GM23338 (cell line): ENCODE measurements around the gene PTPRN2. TPM values are rescaled to one million over a fixed set of nuclear protein-coding genes. Genes with fewer than 3 reads are reported as not detected.

Experiments used
- ATAC-seq: fragments of 200-7000 bp; cut with Tn5 transposase; 3 replicates; pipeline ENCODE4 v1.9.1; 2020
- DNase-seq: peaks from one replicate; pipeline ENCODE4 v3.0.0-alpha.2; 2015; ENCODE audit warnings: low spot score
- H2AFZ ChIP-seq: fragments of 200-600 bp; sonication (generic); 2 replicates; pipeline ENCODE4 v1.8.0; 2016; ENCODE audit warnings: antibody characterized with exemption, mild to moderate bottlenecking, moderate library complexity
- H3F3A ChIP-seq: fragments of 200-600 bp; sonication (generic); replicated peaks from 2 replicates; pipeline ENCODE4 v1.8.0; 2017; ENCODE audit warnings: antibody characterized with exemption, mixed run types, low read depth
- H3K27ac ChIP-seq: fragments of 200-600 bp; sonication (generic); 2 replicates; pipeline ENCODE4 v1.6.1; 2016; ENCODE audit warnings: low read depth
- H3K27me3 ChIP-seq: fragments of 200-600 bp; sonication (generic); 2 replicates; pipeline ENCODE4 v1.8.0; 2016; ENCODE audit warnings: mild to moderate bottlenecking, mixed run types, moderate library complexity; ENCODE audit not compliant: insufficient read depth
- H3K36me3 ChIP-seq: fragments of 200-600 bp; sonication (generic); 2 replicates; pipeline ENCODE4 v1.8.0; 2016; ENCODE audit warnings: mild to moderate bottlenecking; ENCODE audit not compliant: insufficient read depth
- H3K4me1 ChIP-seq: fragments of 200-600 bp; sonication (generic); 2 replicates; pipeline ENCODE4 v1.8.0; 2016; ENCODE audit warnings: mild to moderate bottlenecking, moderate library complexity; ENCODE audit not compliant: insufficient read depth
- H3K4me2 ChIP-seq: fragments of 200-600 bp; sonication (generic); 2 replicates; pipeline ENCODE4 v1.7.1; 2017; ENCODE audit warnings: mixed run types
- H3K4me3 ChIP-seq: fragments of 200-600 bp; sonication (generic); 2 replicates; pipeline ENCODE4 v1.6.1; 2016; ENCODE audit warnings: mixed run types
- H3K79me2 ChIP-seq: fragments of 200-600 bp; sonication (generic); replicated peaks from 2 replicates; pipeline ENCODE4 v1.8.0; 2017; ENCODE audit warnings: mild to moderate bottlenecking; ENCODE audit not compliant: insufficient read depth
- H3K9me2 ChIP-seq: fragments of 200-600 bp; sonication (generic); 2 replicates; pipeline ENCODE4 v1.8.0; 2017; ENCODE audit not compliant: insufficient read depth
- H4K20me1 ChIP-seq: fragments of 200-600 bp; sonication (generic); replicated peaks from 2 replicates; pipeline ENCODE4 v1.8.0; 2017; ENCODE audit warnings: mild to moderate bottlenecking; ENCODE audit not compliant: insufficient read depth
- H3K27ac Mint-ChIP-seq: 2 replicates; pipeline ENCODE4 v1.8.0; 2020; ENCODE audit warnings: inconsistent platforms, mild to moderate bottlenecking, moderate library complexity, mixed read lengths
- H3K27me3 Mint-ChIP-seq: 3 replicates; pipeline ENCODE4 v1.8.0; 2022; ENCODE audit warnings: low read depth, mild to moderate bottlenecking, moderate library complexity, mixed read lengths, inconsistent platforms; ENCODE audit not compliant: insufficient read depth, poor library complexity
- H3K36me3 Mint-ChIP-seq: 3 replicates; pipeline ENCODE4 v1.8.0; 2021; ENCODE audit warnings: low read depth, mild to moderate bottlenecking, inconsistent platforms, moderate library complexity, mixed read lengths
- H3K4me1 Mint-ChIP-seq: 3 replicates; pipeline ENCODE4 v1.8.0; 2020; ENCODE audit warnings: mild to moderate bottlenecking, inconsistent platforms, mixed read lengths
- H3K4me3 Mint-ChIP-seq: 3 replicates; pipeline ENCODE4 v1.8.0; 2021; ENCODE audit warnings: moderate library complexity, mild to moderate bottlenecking, inconsistent platforms, mixed read lengths
- H3K9me3 Mint-ChIP-seq: 3 replicates; pipeline ENCODE4 v1.8.0; 2020; ENCODE audit warnings: moderate library complexity, mild to moderate bottlenecking, inconsistent platforms, mixed read lengths
- CREB1 ChIP-seq: fragments of 250-450 bp; sonication (Bioruptor Pico); IDR thresholded peaks from 2 replicates; pipeline ENCODE4 v1.5.0; 2020; ENCODE audit warnings: low read depth, mild to moderate bottlenecking, moderate library complexity
- CTCF ChIP-seq, 2 experiments: fragments of 200-600 bp in 1 of 2; sonication (generic) in 1 of 2; conservative IDR thresholded peaks; 2 replicates each; pipeline versions ENCODE4 v1.5.1 to v1.6.1; 2016 to 2017; ENCODE audit warnings: antibody characterized with exemption in 2 of 2, low read depth in 2 of 2, mild to moderate bottlenecking in 2 of 2, moderate library complexity in 1 of 2
- ETS1 ChIP-seq: IDR thresholded peaks from 2 replicates; pipeline ENCODE4 v1.6.1; 2016; ENCODE audit warnings: antibody characterized with exemption
- EZH2 ChIP-seq: fragments of 200-600 bp; sonication (generic); IDR thresholded peaks from one replicate; pipeline ENCODE4 v1.8.0; 2017; ENCODE audit warnings: antibody characterized with exemption, mild to moderate bottlenecking, low read depth; ENCODE audit not compliant: unreplicated experiment
- EZH2phosphoT487 ChIP-seq: fragments of 200-600 bp; sonication (generic); IDR thresholded peaks from one replicate; pipeline ENCODE4 v1.8.1; 2018; ENCODE audit warnings: antibody characterized with exemption; ENCODE audit not compliant: unreplicated experiment
- JUNB ChIP-seq: IDR thresholded peaks from one replicate; pipeline ENCODE4 v1.6.1; 2016; ENCODE audit warnings: antibody characterized with exemption; ENCODE audit not compliant: unreplicated experiment
- NANOG ChIP-seq: IDR thresholded peaks from 2 replicates; pipeline ENCODE4 v1.6.1; 2016; ENCODE audit warnings: antibody characterized with exemption, borderline replicate concordance
- POLR2AphosphoS5 ChIP-seq: IDR thresholded peaks from 2 replicates; pipeline ENCODE4 v1.6.1; 2016; ENCODE audit warnings: antibody characterized with exemption, low read depth
- STAT1 ChIP-seq: IDR thresholded peaks from one replicate; pipeline ENCODE4 v1.6.1; 2016; ENCODE audit warnings: antibody characterized with exemption; ENCODE audit not compliant: unreplicated experiment
- ZNF114 ChIP-seq: fragments of 250-450 bp; sonication (Bioruptor Pico); IDR thresholded peaks from 2 replicates; pipeline ENCODE4 v1.5.0; 2020; ENCODE audit warnings: mild to moderate bottlenecking, moderate library complexity
- ZNF331 ChIP-seq: fragments of 250-450 bp; sonication (Bioruptor Pico); IDR thresholded peaks from 2 replicates; pipeline ENCODE4 v1.5.0; 2020; ENCODE audit warnings: low read depth, mild to moderate bottlenecking, moderate library complexity
- polyA plus RNA-seq: library from polyadenylated mRNA; unstranded; fragments of >200 nt; fragmentation: Nextera tagmentation; extraction: Ambion mirVana; gene quantifications from 2 replicates; pipeline ENCODE4 v1.2.1, GENCODE V29; 2016
- total RNA-seq: library from RNA; depleted of rRNA; stranded (reverse); fragments of >200 nt; shearing (Covaris generic); gene quantifications from 2 replicates; pipeline ENCODE4 v1.2.3, GENCODE V29; 2014
- TF ChIP-seq, protein P1 (sequence below): IDR thresholded peaks from one replicate; pipeline ENCODE4 v1.6.1; 2018; ENCODE audit warnings: antibody characterized with exemption; ENCODE audit not compliant: unreplicated experiment
- TF ChIP-seq, protein P2 (sequence below): fragments of 250-450 bp; sonication (Bioruptor Pico); IDR thresholded peaks from 2 replicates; pipeline ENCODE4 v1.5.0; 2020; ENCODE audit warnings: mild to moderate bottlenecking, moderate library complexity

Gene PTPRN2
- total and polyA plus RNA-seq, 2 experiments from 2014 or later: 0.87 to 4.0 TPM

- DNase-seq (no peak), ATAC-seq (no peak)
- Histone ChIP-seq H3K9me2 (no peaks in the 10 kb centered on the region), H3K4me3 (no peak overlapping the region), H3K27me3 (no peaks in the 10 kb centered on the region), H3K36me3 (no peaks in the 10 kb centered on the region), H3K79me2 (no peaks in the 10 kb centered on the region), H4K20me1 (no peaks in the 10 kb centered on the region), H3K27ac (no peak overlapping the region), H2AFZ (no peak overlapping the region), H3F3A (no peaks in the 10 kb centered on the region), H3K4me2 (no peak overlapping the region), H3K4me1 (no peaks in the 10 kb centered on the region)
- TF ChIP-seq, protein P1, sequence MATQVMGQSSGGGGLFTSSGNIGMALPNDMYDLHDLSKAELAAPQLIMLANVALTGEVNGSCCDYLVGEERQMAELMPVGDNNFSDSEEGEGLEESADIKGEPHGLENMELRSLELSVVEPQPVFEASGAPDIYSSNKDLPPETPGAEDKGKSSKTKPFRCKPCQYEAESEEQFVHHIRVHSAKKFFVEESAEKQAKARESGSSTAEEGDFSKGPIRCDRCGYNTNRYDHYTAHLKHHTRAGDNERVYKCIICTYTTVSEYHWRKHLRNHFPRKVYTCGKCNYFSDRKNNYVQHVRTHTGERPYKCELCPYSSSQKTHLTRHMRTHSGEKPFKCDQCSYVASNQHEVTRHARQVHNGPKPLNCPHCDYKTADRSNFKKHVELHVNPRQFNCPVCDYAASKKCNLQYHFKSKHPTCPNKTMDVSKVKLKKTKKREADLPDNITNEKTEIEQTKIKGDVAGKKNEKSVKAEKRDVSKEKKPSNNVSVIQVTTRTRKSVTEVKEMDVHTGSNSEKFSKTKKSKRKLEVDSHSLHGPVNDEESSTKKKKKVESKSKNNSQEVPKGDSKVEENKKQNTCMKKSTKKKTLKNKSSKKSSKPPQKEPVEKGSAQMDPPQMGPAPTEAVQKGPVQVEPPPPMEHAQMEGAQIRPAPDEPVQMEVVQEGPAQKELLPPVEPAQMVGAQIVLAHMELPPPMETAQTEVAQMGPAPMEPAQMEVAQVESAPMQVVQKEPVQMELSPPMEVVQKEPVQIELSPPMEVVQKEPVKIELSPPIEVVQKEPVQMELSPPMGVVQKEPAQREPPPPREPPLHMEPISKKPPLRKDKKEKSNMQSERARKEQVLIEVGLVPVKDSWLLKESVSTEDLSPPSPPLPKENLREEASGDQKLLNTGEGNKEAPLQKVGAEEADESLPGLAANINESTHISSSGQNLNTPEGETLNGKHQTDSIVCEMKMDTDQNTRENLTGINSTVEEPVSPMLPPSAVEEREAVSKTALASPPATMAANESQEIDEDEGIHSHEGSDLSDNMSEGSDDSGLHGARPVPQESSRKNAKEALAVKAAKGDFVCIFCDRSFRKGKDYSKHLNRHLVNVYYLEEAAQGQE: no peak
- TF ChIP-seq STAT1: no peak
- TF ChIP-seq JUNB: no peak
- TF ChIP-seq EZH2: no peak
- TF ChIP-seq, protein P2, sequence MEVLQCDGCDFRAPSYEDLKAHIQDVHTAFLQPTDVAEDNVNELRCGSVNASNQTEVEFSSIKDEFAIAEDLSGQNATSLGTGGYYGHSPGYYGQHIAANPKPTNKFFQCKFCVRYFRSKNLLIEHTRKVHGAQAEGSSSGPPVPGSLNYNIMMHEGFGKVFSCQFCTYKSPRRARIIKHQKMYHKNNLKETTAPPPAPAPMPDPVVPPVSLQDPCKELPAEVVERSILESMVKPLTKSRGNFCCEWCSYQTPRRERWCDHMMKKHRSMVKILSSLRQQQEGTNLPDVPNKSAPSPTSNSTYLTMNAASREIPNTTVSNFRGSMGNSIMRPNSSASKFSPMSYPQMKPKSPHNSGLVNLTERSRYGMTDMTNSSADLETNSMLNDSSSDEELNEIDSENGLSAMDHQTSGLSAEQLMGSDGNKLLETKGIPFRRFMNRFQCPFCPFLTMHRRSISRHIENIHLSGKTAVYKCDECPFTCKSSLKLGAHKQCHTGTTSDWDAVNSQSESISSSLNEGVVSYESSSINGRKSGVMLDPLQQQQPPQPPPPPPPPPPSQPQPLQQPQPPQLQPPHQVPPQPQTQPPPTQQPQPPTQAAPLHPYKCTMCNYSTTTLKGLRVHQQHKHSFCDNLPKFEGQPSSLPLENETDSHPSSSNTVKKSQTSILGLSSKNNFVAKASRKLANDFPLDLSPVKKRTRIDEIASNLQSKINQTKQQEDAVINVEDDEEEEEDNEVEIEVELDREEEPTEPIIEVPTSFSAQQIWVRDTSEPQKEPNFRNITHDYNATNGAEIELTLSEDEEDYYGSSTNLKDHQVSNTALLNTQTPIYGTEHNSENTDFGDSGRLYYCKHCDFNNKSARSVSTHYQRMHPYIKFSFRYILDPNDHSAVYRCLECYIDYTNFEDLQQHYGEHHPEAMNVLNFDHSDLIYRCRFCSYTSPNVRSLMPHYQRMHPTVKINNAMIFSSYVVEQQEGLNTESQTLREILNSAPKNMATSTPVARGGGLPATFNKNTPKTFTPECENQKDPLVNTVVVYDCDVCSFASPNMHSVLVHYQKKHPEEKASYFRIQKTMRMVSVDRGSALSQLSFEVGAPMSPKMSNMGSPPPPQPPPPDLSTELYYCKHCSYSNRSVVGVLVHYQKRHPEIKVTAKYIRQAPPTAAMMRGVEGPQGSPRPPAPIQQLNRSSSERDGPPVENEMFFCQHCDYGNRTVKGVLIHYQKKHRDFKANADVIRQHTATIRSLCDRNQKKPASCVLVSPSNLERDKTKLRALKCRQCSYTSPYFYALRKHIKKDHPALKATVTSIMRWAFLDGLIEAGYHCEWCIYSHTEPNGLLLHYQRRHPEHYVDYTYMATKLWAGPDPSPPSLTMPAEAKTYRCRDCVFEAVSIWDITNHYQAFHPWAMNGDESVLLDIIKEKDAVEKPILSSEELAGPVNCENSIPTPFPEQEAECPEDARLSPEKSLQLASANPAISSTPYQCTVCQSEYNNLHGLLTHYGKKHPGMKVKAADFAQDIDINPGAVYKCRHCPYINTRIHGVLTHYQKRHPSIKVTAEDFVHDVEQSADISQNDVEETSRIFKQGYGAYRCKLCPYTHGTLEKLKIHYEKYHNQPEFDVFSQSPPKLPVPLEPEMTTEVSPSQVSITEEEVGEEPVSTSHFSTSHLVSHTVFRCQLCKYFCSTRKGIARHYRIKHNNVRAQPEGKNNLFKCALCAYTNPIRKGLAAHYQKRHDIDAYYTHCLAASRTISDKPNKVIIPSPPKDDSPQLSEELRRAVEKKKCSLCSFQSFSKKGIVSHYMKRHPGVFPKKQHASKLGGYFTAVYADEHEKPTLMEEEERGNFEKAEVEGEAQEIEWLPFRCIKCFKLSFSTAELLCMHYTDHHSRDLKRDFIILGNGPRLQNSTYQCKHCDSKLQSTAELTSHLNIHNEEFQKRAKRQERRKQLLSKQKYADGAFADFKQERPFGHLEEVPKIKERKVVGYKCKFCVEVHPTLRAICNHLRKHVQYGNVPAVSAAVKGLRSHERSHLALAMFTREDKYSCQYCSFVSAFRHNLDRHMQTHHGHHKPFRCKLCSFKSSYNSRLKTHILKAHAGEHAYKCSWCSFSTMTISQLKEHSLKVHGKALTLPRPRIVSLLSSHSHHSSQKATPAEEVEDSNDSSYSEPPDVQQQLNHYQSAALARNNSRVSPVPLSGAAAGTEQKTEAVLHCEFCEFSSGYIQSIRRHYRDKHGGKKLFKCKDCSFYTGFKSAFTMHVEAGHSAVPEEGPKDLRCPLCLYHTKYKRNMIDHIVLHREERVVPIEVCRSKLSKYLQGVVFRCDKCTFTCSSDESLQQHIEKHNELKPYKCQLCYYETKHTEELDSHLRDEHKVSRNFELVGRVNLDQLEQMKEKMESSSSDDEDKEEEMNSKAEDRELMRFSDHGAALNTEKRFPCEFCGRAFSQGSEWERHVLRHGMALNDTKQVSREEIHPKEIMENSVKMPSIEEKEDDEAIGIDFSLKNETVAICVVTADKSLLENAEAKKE: no peak
- no peak for TF ChIP-seq NANOG
- no peak for TF ChIP-seq POLR2AphosphoS5
- TF ChIP-seq EZH2phosphoT487: no peak
- TF ChIP-seq CTCF (conservative IDR thresholded peaks at IDR 0.05; ENCODE audit: low read depth in 2 of 2): no peak
- no peak for TF ChIP-seq ETS1
- TF ChIP-seq CREB1 (CRISPR knock-in tag): no peak
- TF ChIP-seq ZNF331: no peak
- no peak for TF ChIP-seq ZNF114
- Mint-ChIP-seq H3K27ac (no peak overlapping the region), H3K36me3 (peaks cover 32% of the 10 kb centered on the region), H3K4me3 (no peak overlapping the region), H3K9me3 (peaks cover 91% of the 10 kb centered on the region), H3K27me3 (peaks cover 3% of the 10 kb centered on the region), H3K4me1 (no peaks in the 10 kb centered on the region; the same call in 1 of the 3 replicates)
Measured at GRCh38 chr7:158506626-158507025, 81.0 kb downstream of the PTPRN2 start.
